ENCODE measurements around the gene ATRIP.

DNA sequence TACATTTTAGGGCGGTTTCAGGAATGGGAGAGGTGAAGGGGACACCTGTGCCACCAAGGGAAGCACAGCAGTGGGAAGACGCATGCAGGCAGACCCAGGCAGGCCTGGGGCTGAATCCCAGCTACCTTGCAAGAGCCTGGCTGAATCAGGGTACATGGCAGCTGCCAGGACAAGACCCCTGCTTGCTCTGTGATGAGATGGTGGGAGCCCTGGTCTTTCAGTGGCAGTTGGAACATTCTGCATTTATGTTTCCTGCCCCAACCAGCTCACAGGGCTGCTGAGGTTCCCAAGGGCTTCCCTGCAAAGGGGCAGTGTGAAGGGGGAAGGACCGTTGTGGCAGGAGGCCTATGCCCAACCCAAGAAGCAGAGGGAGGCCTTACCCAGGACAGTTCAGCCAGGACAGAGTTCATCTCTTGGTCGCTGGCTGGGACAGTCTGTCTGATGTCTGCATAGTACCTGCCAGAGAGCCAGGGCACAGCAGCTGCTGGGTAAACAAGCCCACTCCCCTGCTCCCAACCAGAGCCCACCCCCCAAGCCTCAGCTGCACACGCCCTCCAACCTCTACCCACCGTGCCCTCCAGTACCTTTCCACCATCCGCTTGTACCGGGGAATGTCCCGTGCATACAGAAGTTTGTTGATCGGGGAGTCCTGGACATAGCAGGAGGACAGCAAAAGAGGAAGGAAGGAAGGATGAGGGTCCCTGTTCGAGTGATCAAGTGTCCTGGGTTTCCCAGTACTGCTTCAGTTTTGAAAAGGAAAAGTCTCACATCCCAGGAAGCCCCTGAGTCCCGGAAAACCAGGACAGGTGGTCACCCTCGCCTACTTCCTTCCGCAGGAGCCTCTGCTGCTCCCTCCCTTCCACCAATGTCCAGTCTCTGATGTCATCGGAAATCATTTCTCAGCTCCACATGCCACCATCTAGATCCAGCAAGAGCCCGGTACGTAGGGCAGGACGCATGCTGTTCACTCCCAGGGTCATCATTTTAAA is 39.8 kb upstream of the ATRIP start:
- TF ChIP-seq, protein P1, sequence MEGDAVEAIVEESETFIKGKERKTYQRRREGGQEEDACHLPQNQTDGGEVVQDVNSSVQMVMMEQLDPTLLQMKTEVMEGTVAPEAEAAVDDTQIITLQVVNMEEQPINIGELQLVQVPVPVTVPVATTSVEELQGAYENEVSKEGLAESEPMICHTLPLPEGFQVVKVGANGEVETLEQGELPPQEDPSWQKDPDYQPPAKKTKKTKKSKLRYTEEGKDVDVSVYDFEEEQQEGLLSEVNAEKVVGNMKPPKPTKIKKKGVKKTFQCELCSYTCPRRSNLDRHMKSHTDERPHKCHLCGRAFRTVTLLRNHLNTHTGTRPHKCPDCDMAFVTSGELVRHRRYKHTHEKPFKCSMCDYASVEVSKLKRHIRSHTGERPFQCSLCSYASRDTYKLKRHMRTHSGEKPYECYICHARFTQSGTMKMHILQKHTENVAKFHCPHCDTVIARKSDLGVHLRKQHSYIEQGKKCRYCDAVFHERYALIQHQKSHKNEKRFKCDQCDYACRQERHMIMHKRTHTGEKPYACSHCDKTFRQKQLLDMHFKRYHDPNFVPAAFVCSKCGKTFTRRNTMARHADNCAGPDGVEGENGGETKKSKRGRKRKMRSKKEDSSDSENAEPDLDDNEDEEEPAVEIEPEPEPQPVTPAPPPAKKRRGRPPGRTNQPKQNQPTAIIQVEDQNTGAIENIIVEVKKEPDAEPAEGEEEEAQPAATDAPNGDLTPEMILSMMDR (conservative IDR thresholded peaks at IDR 0.05), result no peak
- no peak for TF ChIP-seq ZFX (IDR thresholded peaks at IDR 0.05)

Measured in C4-2B (cell line).